Kidney glomerular epithelial cell (primary cell): Measurements from ENCODE around the gene CEL.
"Not testable (repeated sequence)": the region's sequence is repeated elsewhere in the genome, so short reads cannot be mapped to it uniquely, and the experiment has no call there.

ENCODE experiments used
- DNase-seq: peaks from one replicate; lab custom pipeline; 2025; lab: John Stamatoyannopoulos, UW

CEL gene

DNA sequence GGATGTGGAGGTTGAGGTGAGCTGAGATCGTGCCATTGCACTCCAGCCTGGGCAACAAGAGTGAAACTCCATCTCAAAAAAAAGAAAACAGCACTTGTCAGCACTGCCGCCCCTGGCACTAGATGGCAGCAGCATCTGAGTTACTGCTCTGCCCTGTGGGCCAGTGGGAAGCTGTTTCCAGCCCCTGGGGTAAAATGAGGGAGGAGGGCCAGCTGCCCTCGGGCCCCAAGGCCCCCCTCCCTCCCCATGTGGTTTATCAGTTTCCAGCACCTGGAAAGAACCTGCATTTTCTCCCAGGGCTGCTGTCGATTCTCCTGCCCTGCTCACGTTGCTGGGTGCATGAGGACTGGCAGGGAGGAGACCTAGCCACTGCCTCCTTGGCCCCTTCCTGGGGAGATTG, 13.2 kb upstream of the CEL start:
- no peak for DNase-seq

DNA sequence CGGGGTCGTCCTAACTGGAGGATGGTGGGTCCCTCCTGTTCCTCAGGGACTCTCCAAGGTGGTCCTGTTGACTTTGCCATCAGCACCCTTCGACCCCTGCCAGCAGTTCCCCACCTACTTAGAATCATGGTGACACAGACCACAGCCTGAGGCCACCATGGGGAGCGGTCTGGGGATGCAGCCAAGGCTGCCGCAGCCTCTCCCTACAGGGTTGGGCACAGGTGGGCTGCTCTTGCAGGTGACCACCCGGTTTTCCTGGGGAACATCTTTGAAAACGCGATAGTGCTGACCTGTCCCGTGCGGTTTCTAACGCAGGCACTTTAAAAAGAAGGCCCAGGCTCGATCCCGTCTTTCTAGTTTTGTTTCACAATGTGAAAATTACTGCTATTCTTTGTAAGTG, 12.7 kb upstream of the CEL start:
- DNase-seq = no peak

DNA sequence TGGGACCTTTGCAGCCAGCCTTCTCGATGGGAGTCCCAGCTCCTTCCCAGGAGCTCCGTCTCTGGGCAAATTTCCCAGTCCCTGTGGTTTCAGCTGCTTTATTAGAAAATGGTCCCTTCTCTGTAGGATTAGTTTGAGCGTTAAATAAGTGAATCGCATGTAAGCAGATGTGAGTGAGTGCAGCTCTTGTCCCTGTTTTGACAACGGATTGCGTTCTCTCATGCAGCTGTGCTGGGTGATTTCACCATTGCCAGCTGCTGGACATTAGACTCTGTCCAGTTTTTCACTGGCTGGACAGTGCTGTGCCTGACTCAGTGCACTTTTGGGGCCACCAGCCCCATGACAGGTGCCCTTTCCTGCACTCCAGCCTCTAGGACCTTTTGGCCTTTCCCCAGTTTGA, 11.6 kb upstream of the CEL start:
- DNase-seq = no peak

DNA sequence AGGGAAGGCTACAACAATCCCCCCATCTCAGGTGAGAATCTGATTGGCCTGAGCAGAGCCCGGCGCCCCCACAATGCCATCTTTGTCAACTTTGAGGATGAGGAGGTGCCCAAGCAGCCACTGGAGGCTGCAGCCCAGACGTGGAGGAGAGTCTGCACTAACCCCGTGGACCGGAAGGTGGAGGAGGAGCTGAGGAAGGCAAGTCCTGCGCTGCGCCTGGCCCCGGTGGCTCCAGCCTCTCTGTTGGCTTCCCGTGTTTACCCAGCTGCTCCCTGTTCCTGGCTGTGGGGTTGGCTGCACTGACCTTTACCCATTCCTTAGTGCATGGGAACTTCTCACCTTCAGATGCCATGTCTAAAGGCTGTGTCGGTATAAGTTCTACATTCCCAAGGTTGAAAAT, 11.0 kb upstream of the CEL start:
- DNase-seq = no peak

DNA sequence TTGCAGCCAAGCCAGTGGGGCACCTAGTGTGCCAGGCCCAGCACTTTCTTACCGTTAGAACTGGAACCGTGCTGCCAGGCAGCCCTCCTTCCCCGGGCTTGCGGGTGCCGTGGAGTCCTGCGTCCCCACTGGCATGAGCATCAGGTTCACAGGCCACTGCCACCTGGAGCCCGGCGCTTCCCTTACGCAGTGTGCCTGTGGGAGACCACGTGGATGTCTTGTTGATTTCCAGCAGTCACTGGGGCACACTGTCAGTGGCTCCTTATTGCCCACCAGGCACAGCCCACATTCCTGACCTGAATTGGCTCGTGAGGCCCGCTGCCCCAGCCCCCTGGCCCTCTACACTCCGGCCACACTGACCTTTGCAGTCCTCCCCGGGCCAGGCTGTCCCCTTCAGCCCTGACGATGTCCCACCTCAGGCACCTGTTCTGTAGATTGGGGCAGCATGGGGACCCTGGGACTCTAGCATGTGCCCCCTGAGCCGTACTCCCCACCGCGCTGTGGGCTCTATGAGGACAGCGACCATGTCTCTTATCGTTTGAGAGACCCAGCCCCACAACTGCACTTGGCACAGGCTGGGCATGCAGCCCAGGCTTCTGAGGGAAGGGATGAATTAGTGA, 10.4 kb upstream of the CEL start:
- no peak for DNase-seq

- no peak for DNase-seq
Observed at GRCh38 chr9:133051966-133052539, 9.7 kb upstream of the CEL start.

- no peak for DNase-seq
Observed at GRCh38 chr9:133054194-133054890, 7.4 kb upstream of the CEL start.

DNA sequence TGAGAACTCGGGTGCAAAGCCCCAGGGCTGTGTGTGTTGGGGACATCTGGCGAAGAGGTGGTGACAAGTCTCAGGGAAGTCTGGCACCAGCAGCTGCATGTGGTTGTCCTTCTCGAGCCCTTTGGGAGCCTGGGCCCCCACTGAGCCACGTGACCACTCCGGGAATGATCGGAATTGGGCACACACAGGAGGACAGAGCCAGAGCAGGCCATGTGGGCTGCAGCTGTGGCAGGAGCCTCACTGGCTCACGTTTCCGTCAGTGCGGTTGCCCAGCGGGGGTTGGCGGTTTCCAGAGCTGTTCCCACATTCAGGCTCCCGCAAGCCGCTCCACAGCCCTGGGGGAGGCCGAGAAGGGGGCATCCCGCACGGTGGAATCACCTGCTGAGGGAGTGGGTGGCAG, 6.8 kb upstream of the CEL start:
- DNase-seq = no peak

GRCh38 chr9:133055788-133056420, 5.9 kb upstream of the CEL start:
- no peak for DNase-seq

- DNase-seq = no peak
Observed at GRCh38 chr9:133056533-133056932, 5.2 kb upstream of the CEL start.

- no peak for DNase-seq
Observed at GRCh38 chr9:133057006-133057405, 4.8 kb upstream of the CEL start.

DNA sequence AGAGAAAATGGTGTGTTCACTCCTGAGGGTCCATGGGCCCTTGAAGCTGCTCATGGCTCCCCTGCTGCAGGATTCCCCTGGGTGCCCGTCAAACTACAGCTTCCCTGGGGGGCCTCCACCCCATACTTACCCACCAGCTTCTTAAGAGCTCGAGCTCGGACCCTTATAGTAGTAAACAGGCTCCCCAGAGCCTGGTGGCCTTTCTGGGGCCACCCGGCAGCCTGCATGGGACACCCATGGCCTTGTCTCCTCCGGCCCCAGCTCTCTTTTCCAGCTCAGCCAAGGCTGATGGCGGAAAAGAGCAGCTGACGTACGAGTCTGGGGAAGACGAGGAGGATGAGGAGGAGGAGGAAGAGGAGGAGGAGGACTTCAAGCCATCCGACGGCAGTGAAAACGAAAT, 4.2 kb upstream of the CEL start:
- DNase-seq = no peak

DNA sequence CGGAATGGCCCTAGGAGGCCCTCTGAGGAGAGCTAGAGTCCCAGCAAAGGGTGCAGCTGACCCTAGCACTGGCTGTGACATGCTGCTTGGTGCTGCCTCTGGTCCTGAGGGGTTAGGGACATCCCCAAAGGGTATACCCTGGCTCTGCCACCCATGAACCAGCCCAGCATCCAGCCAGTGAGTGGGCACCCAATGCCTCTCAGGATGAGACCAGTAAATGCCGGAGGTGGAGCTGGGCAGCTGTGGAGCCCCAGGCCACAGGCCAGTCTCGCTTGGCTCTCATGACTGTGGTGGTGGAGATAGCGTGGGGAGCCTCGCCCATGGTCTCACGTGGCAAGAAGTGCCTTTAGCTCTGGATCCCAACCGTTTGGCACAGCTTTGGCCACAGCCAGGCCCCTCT, 3.7 kb upstream of the CEL start:
- DNase-seq = no peak

- DNase-seq = no peak
Observed at GRCh38 chr9:133058550-133059320, 3.0 kb upstream of the CEL start.

DNA sequence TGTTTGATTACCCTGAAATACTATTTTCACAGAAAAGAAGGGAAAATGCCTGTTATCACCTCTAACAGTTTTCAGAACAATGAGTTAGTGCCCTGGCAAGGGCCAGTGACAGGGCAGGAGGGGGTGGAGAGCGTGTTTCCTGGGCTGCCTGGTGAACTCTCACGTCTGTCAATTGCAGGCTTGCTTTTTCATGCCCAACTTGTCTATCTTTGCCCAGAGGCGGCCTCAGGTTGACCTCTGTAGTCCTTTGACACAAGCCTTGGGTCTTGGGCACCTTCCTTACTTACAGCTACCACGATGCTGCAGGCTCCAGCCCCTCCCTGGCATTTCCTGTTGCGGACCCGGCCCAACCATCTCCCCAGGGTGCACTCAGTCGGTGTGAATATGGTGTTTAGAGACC, 2.2 kb upstream of the CEL start:
- DNase-seq = no peak

- DNase-seq = no peak
Observed at GRCh38 chr9:133060417-133060841, 1.4 kb upstream of the CEL start.

- DNase-seq = not testable (repeated sequence)
Observed at GRCh38 chr9:133061019-133061763, 590 bp upstream of the CEL start.

GRCh38 chr9:133062569-133062968, 788 bp downstream of the CEL start:
- DNase-seq = not testable (repeated sequence)

GRCh38 chr9:133063159-133063499, 1.3 kb downstream of the CEL start:
- DNase-seq = no peak

- no peak for DNase-seq
Observed at GRCh38 chr9:133063500-133064231, 1.9 kb downstream of the CEL start.
